Epidermal melanocyte (primary cell): ENCODE results near the gene TNRC18.

Experiments
- DNase-seq: peaks from one replicate; pipeline ENCODE4 v3.0.0; 2011; ENCODE audit warnings: low spot score; ENCODE audit not compliant: insufficient read length

TNRC18 gene

GRCh38 chr7:5450549-5451327 lies 27.1 kb upstream of the TNRC18 start:
- no peak for DNase-seq

DNA sequence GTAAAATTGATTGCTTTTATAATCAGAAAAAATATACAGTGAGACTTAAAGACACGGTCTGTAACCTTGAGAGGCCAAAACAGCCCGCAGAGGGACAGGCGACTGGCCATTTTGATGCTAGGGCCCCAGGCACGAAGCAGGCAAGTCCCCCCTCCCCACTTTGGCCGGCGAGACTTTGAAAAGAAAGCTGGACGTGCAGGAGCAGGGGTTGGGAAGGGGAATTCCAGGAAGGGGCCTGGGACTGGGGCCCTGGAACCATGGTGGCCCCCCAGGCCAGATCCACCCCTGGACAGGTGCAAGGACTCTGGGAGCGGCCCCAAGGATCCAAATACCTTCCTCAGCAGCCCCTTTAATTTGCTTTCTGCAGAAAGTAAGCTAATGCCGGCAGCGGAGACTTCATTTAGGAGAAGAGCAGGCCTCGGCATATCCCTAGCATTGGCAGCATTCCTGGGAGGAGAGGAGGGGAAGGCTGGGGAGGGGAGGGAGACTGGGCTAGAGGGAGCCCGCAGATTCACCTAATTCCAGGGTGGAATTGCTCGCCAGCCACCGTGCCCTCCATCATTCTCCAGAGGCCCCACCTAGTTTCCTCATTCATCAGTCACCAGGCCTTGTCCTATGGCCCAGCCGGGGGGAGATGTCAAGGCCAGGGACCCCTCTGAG lies 24.9 kb upstream of the TNRC18 start:
- no peak for DNase-seq

DNA sequence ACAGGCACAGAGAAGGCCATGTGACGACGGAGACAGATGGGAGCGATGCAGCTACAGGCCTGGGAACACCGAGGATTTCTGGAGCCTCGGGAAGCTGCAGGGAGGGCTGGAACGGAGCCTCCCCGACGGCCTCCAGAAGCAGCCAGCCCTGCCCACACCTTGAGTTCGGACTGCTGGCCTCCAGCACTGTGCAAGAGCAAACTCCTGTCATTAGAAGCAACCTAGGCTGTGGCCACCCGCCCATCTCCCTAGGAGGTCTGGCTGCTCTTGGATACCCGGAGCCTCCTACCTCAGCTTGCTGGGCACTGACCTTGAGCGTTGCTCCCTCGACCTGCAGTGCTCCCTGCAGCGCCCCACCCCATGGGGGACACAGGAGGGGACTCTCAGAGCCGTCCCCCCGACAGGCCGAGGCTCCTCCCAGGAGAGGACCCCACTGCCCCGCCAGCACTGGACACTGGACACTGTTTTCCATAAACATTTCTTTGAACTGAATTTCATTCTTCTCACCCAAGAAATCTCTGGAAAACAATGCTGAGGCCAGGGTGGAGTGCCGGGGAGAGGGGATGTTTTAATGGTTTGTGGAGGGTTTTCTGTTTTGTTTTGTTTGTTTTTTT lies 22.5 kb upstream of the TNRC18 start:
- peak; percentile 18 for DNase-seq

- peak; percentile 11 for DNase-seq
Observed at GRCh38 chr7:5443678-5444077, 20.0 kb upstream of the TNRC18 start.

- DNase-seq: peak; percentile 12
Observed at GRCh38 chr7:5442757-5443305, 19.2 kb upstream of the TNRC18 start.

DNA sequence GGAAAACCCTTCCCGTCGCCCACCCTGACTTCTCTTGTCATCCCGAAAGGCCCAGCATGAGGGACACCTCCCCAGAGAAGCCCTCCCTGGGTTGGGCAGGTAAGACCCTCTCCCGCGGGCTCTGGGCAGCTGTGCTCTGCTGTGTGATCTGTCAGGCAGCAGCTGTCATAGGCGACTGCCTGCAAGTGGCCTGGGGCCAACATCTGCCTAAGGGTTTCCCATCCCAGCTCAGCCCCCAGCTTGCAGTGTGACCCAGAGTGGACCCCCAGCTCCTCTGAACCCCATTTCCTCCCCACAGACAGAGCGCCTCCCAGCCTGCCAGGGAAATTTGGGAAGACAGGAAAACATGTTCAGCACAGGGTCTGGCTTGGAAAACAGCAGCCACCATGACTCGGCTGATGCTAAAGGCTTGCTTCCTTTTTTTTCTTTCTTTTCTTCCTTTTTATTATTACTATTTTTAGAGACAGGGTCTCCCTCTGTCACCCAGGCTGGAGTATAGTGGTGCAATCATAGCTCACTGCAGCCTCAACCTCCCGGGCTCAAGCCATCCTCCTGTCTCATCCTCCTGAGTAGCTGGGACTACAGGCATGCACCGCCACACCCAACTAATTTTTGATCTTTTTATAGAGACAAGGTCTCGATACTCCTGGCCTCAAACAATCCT lies 18.3 kb upstream of the TNRC18 start:
- DNase-seq: no peak

GRCh38 chr7:5439572-5440496 lies 16.2 kb upstream of the TNRC18 start:
- DNase-seq: peak; percentile 7

- peak; percentile 10 for DNase-seq
Observed at GRCh38 chr7:5439209-5439571, 15.6 kb upstream of the TNRC18 start.

- no peak for DNase-seq
Observed at GRCh38 chr7:5437987-5438386, 14.4 kb upstream of the TNRC18 start.

DNA sequence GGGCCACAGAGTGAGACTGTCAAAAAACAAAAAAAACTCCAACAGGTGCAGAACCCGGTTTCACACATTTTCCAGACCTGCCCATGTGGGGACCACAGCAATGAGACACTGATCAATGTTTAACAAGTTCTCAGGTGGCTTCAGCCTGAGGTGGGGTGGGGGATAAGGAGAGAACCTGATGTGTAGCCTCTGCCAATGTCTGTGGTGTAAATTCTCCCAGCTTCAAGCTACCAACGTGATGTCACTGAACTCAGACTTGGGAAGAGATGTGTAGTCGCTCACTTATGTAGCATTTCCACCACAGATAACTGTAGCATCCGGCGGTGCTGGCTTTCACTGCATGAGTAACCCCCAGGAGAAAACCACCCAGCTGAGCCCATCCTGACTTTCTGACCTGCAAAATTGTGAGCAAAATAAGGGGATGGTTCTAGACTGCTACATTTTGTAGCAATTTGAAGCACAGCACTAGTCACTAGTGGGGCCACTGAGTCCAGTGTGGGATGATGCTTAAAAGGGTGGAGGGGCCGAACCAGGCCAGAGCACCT lies 13.8 kb upstream of the TNRC18 start:
- DNase-seq: no peak

GRCh38 chr7:5436003-5436678 lies 12.5 kb upstream of the TNRC18 start:
- no peak for DNase-seq

GRCh38 chr7:5435291-5436002 lies 11.8 kb upstream of the TNRC18 start:
- DNase-seq: no peak

GRCh38 chr7:5433181-5433580 lies 9.5 kb upstream of the TNRC18 start:
- DNase-seq: no peak

DNA sequence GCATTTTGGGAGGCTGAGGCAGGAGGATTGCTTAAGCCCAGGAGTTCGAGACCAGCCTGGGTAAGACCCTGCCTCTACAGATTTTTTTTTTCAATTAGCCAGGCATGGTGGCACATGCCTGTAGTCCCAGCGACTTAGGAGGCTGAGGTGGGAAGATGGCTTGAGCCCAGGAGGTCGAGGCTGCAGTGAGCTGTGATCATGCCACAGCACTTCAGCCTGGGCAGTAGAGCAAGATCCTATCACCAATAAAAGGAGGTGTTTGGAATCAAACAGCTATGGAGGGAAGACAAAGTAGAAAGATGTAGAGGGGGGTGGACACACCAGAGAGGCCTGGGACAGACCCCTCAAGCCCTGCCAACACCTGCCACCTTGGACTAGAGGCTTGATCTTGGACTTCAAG lies 9.1 kb upstream of the TNRC18 start:
- DNase-seq: no peak

DNA sequence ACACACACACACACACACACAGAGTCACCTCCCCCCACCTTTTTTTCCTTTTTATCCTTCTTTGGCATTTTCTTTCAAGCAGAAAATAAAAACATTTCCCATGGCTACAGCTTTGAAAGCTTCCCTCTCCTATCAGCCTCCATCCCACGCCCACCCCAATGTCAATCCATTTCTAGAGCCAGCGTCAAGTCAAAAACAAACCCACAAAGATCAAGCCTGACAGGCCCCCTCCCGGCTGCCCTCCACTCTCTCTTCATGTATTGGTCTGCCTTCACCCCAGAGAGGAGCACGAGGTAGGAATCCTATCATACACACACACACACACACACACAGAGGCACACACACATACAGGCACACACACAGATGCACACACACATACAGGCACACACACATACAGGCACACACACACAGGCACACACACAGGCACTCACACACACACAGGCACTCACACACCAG lies 8.0 kb upstream of the TNRC18 start:
- no peak for DNase-seq

DNA sequence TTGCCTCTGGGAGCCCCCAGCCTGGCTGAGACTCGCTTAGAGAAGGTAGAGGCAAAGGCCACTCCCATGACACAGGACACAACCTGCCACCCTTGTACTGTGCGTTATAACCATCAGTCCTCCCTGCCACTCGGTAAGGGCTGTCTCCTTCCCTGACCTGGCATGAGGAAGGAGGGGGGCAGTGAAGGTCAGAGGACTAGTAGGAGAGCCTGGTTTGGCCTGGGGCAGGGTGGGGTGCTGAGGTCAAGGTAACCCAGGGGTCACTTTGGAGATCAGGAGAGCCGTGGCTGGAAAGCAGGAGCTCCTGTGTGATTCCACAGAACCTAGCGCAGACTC lies 6.9 kb upstream of the TNRC18 start:
- no peak for DNase-seq

- no peak for DNase-seq
Observed at GRCh38 chr7:5429857-5430611, 6.4 kb upstream of the TNRC18 start.

GRCh38 chr7:5429253-5429856 lies 5.7 kb upstream of the TNRC18 start:
- no peak for DNase-seq
